IMR-90 (cell line): ENCODE results near the gene SAFB2. TPM values are rescaled to one million over a fixed set of nuclear protein-coding genes. Genes with fewer than 3 reads are reported as not detected.

ENCODE experiments used
- ATAC-seq: fragments of 200-7000 bp; cut with Tn5 transposase; 2 replicates; pipeline ENCODE4 v1.9.1; 2020; ENCODE audit warnings: low read depth, mild to moderate bottlenecking, moderate library complexity
- BruUV-seq: library from RNA; stranded (reverse); fragments of 400-500 nt; replicated peaks from 2 replicates; lab custom pipeline; 2021; lab: Mats Ljungman, UMichigan
- CTCF ChIA-PET: fragments of 300-600 bp; formaldehyde crosslinking; extraction: SDS; loops from one replicate; lab custom pipeline; 2021; ENCODE audit warnings: antibody characterized with exemption; lab: Yijun Ruan, JAX
- POLR2A ChIA-PET: fragments of 300-600 bp; sonication (Branson Sonifier 250); formaldehyde crosslinking; loops from one replicate; lab custom pipeline; 2022; ENCODE audit warnings: antibody characterized with exemption; ENCODE audit not compliant: unreplicated experiment; lab: Charles Lee
- DNase-seq: peaks from one replicate; pipeline ENCODE4 v3.0.0; 2013
- H2AFZ ChIP-seq: replicated peaks from 2 replicates; pipeline ENCODE3; 2013; ENCODE audit warnings: low read length, mild to moderate bottlenecking; ENCODE audit not compliant: poor library complexity
- H2AK5ac ChIP-seq: 2 replicates; pipeline ENCODE4 v1.6.1; 2013; ENCODE audit warnings: low read depth, low read length, inconsistent platforms
- H2AK9ac ChIP-seq: replicated peaks from 2 replicates; pipeline ENCODE3; 2013; ENCODE audit warnings: mild to moderate bottlenecking, low read depth, low read length, moderate library complexity; ENCODE audit not compliant: poor library complexity
- H2BK120ac ChIP-seq: 2 replicates; pipeline ENCODE4 v1.6.1; 2013; ENCODE audit warnings: low read depth, low read length, inconsistent platforms
- H2BK15ac ChIP-seq: 3 replicates; pipeline ENCODE4 v1.6.1; 2013; ENCODE audit warnings: low read depth, low read length, inconsistent platforms
- H2BK20ac ChIP-seq: 2 replicates; pipeline ENCODE4 v1.6.1; 2013; ENCODE audit warnings: low read depth, mild to moderate bottlenecking, inconsistent platforms, low read length, moderate library complexity
- H2BK5ac ChIP-seq: 2 replicates; pipeline ENCODE4 v1.6.1; 2013; ENCODE audit warnings: mild to moderate bottlenecking, low read depth, low read length, inconsistent platforms; ENCODE audit not compliant: poor library complexity, severe bottlenecking
- H3K14ac ChIP-seq: replicated peaks from 2 replicates; pipeline ENCODE4 v1.6.1; 2013; ENCODE audit warnings: low read depth, low read length, inconsistent platforms
- H3K18ac ChIP-seq: 2 replicates; pipeline ENCODE4 v1.6.1; 2013; ENCODE audit warnings: low read depth, low read length, control low read depth
- H3K23ac ChIP-seq: 2 replicates; pipeline ENCODE4 v1.6.1; 2013; ENCODE audit warnings: low read depth, low read length, inconsistent platforms
- H3K27ac ChIP-seq: 2 replicates; pipeline ENCODE4 v1.5.1; 2013; ENCODE audit warnings: mild to moderate bottlenecking, control low read depth, low read length; ENCODE audit not compliant: insufficient read depth
- H3K27me3 ChIP-seq: 2 replicates; pipeline ENCODE4 v1.6.1; 2013; ENCODE audit warnings: low read length; ENCODE audit not compliant: control insufficient read depth, insufficient read depth
- H3K36me3 ChIP-seq: 2 replicates; pipeline ENCODE4 v1.6.1; 2013; ENCODE audit warnings: low read length, mixed read lengths; ENCODE audit not compliant: control insufficient read depth, insufficient read depth
- H3K4ac ChIP-seq: 2 replicates; pipeline ENCODE4 v1.6.1; 2013; ENCODE audit warnings: low read depth, low read length, inconsistent platforms
- H3K4me1 ChIP-seq: 2 replicates; pipeline ENCODE4 v1.6.1; 2013; ENCODE audit warnings: low read length, mixed read lengths; ENCODE audit not compliant: control insufficient read depth, insufficient read depth
- H3K4me2 ChIP-seq: 2 replicates; pipeline ENCODE4 v1.6.1; 2013; ENCODE audit warnings: low read depth, mild to moderate bottlenecking, control low read depth, low read length, moderate library complexity
- H3K4me3 ChIP-seq: 2 replicates; pipeline ENCODE4 v1.5.1; 2013; ENCODE audit warnings: low read depth, mild to moderate bottlenecking, control low read depth, low read length, moderate library complexity; ENCODE audit not compliant: insufficient read depth
- H3K56ac ChIP-seq: 2 replicates; pipeline ENCODE4 v1.6.1; 2013; ENCODE audit warnings: low read length, inconsistent platforms; ENCODE audit not compliant: insufficient read depth; ENCODE audit errors: extremely low read depth
- H3K79me1 ChIP-seq, 2 experiments: 2 replicates each; pipeline ENCODE4 v1.6.1; 2013; ENCODE audit warnings: low read length in 2 of 2, inconsistent platforms in 1 of 2, low read depth in 1 of 2
- H3K9ac ChIP-seq: 2 replicates; pipeline ENCODE4 v1.6.1; 2013; ENCODE audit warnings: low read depth, low read length, control low read depth
- H3K9me1 ChIP-seq: 2 replicates; pipeline ENCODE4 v1.6.1; 2013; ENCODE audit warnings: low read length, inconsistent platforms; ENCODE audit not compliant: insufficient read depth
- H3K9me3 ChIP-seq: 2 replicates; pipeline ENCODE4 v1.6.1; 2013; ENCODE audit warnings: low read length; ENCODE audit not compliant: control insufficient read depth, insufficient read depth
- H4K20me1 ChIP-seq: 2 replicates; pipeline ENCODE4 v1.6.1; 2013; ENCODE audit warnings: low read length, inconsistent platforms; ENCODE audit not compliant: insufficient read depth
- H4K5ac ChIP-seq: 2 replicates; pipeline ENCODE4 v1.6.1; 2013; ENCODE audit warnings: mild to moderate bottlenecking, low read depth, low read length, control low read depth
- H4K8ac ChIP-seq, 2 experiments: 2 replicates each; pipeline ENCODE4 v1.6.1; 2013; ENCODE audit warnings: low read depth in 2 of 2, low read length in 2 of 2, control low read depth in 1 of 2, inconsistent platforms in 1 of 2
- H4K91ac ChIP-seq: 2 replicates; pipeline ENCODE4 v1.6.1; 2013; ENCODE audit warnings: low read depth, low read length, inconsistent platforms; ENCODE audit not compliant: insufficient read depth
- CHD1 ChIP-seq: IDR thresholded peaks from 2 replicates; pipeline ENCODE4 v1.6.1; 2012; ENCODE audit warnings: low read depth, low read length, improper control_type of control experiment
- FOS ChIP-seq: fragments of 150-350 bp; IDR thresholded peaks from 2 replicates; pipeline ENCODE4 v1.6.1; 2016; ENCODE audit warnings: low read depth, low read length
- NFE2L2 ChIP-seq: fragments of 150-350 bp; IDR thresholded peaks from 2 replicates; pipeline ENCODE4 v1.6.1; 2016; ENCODE audit warnings: low read depth, mild to moderate bottlenecking, low read length
- RAD21 ChIP-seq: IDR thresholded peaks from 2 replicates; pipeline ENCODE4 v1.6.1; 2012; ENCODE audit warnings: low read length, improper control_type of control experiment
- WGBS, 2 experiments: methylation state at CpG; one replicate each; pipeline versions ENCODE4 v1.1.5 to v1.1.7; 2013; ENCODE audit warnings: missing lambda C conversion rate in 2 of 2; ENCODE audit not compliant: insufficient read length in 1 of 2; ENCODE audit errors: extremely low coverage in 2 of 2; 5-methylcytosine and 5-hydroxymethylcytosine counted together
- dilution Hi-C: fragments of 300-500 bp; cut with HindIII; formaldehyde crosslinking; loops from one replicate; pipeline ENCODE4 v1.14.3; 2018; ENCODE audit warnings: low sequenced_read_pairs; ENCODE audit not compliant: unreplicated experiment
- in situ Hi-C: fragments of 300-500 bp; cut with MboI; formaldehyde crosslinking; loops from 3 replicates; pipeline ENCODE4 v1.14.3; 2019; ENCODE audit warnings: low sequenced_read_pairs, inconsistent platforms, mixed read lengths
- intact Hi-C: fragments of 100-400 bp; cut with micrococcal nuclease; formaldehyde crosslinking; loops from 2 replicates; pipeline ENCODE4 v1.10.0; 2022
- polyA plus RNA-seq, 3 experiments: library from polyadenylated mRNA; depleted of rRNA; stranded (reverse); fragments of >200 nt; gene quantifications; 2 replicates each; pipeline ENCODE4 v1.2.3, GENCODE V29; 2012; ENCODE audit warnings: low replicate concordance in 1 of 3
- total RNA-seq: library from RNA; depleted of rRNA; stranded (reverse); fragments of >200 nt; gene quantifications from 2 replicates; pipeline ENCODE4 v1.2.3, GENCODE V29; 2012

SAFB2 gene
- total and polyA plus RNA-seq, 2 of the 4 experiments (the other 2 are of a cell fraction): 11.8 to 26.2 TPM

DNA sequence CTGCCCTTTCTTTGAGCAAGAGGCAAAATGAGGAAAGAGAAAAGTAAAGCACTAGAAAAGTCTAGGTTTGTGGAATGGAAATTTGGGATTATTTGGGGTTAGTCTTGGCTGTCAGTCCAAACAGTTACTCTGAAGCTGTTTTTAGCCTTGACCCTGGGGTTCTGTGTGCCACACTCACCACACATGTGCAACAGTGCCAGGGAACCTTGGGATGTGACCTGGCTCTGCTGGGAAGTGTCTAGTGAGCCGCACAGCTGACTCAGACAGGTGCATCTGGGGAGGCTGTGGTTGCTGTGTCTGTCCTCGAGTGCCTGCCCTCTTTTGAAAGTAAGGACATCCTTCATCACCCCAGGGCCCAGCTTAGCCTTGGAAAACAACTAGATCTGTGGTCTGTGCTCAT lies 41.9 kb upstream of the SAFB2 start:
- Histone ChIP-seq H3K18ac (no peak overlapping the region), H3K27ac (no peak overlapping the region), H2BK15ac (no peak overlapping the region), H3K79me1 (peaks cover 2 to 55% of the 10 kb centered on the region in 2 experiments; a peak in 3 of 4 replicates), H3K9ac (no peak overlapping the region), H3K4me1 (no peaks in the 10 kb centered on the region), H3K14ac (no peak overlapping the region), H2AK9ac (no peak overlapping the region), H2AK5ac (no peak overlapping the region), H4K91ac (no peak overlapping the region), H4K20me1 (peaks cover 35% of the 10 kb centered on the region), H3K36me3 (peaks cover 79% of the 10 kb centered on the region), H3K9me1 (peaks cover 6% of the 10 kb centered on the region; the same call in 1 of the 2 replicates), H3K27me3 (no peaks in the 10 kb centered on the region), H3K4me3 (no peak overlapping the region), H4K5ac (no peak overlapping the region), H2BK20ac (no peak overlapping the region), H3K23ac (no peak overlapping the region), H3K4me2 (no peak overlapping the region), H2BK5ac (no peak overlapping the region), H2AFZ (no peak overlapping the region), H3K9me3 (no peaks in the 10 kb centered on the region), H2BK120ac (no peak overlapping the region), H4K8ac (no peak overlapping the region), H3K56ac (no peak overlapping the region), H3K4ac (no peak overlapping the region)
- ChIA-PET POLR2A (no interaction called here), CTCF (no interaction called here)
- in situ Hi-C loops (no loop called here), dilution Hi-C loops (no loop called here), intact Hi-C loops (no loop called here)
- BruUV-seq: no TSS peak
- ATAC-seq (no peak), DNase-seq (no peak)
- 86% methylated on average over 1 of the region's 2 CpGs; no CpG with 5 or more reads in 1 of the 2 experiments for WGBS, 2 experiments
- no peak for TF ChIP-seq CHD1
- TF ChIP-seq FOS: no peak
- no peak for TF ChIP-seq NFE2L2
- no peak for TF ChIP-seq RAD21
